HG02678 (cell line): ENCODE results near the gene ARID1B.

ENCODE experiments used
- ATAC-seq: cut with Tn5 transposase; IDR thresholded peaks from one replicate; pipeline ENCODE4 v1.9.1; 2021; ENCODE audit warnings: mild to moderate bottlenecking, moderate library complexity; ENCODE audit not compliant: unreplicated experiment

The ARID1B gene

GRCh38 chr6:156790711-156791319, 13.6 kb downstream of the ARID1B start:
- ATAC-seq, result no peak

GRCh38 chr6:156791320-156791850, 14.2 kb downstream of the ARID1B start:
- ATAC-seq, result peak; percentile 63

DNA sequence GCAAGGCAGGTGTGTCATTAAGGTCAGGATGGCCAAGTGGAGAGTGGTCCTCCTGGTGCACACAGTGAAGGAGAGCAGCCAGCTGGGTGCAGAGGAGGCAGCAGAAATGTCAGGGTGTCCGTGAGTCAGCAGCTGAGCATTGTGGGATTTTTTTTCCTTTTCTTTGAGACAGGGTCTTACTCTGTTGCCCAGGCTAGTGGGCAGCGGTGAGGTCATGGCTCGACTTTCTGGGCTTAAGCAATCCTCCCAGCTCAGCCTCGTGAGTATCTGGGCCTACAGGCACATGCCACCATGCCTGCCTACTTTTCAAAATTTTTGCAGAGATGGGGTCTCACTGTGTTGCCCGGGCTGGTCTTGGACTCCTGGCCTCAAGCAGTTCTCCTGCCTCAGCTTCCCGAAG, 16.0 kb downstream of the ARID1B start:
- no peak for ATAC-seq

DNA sequence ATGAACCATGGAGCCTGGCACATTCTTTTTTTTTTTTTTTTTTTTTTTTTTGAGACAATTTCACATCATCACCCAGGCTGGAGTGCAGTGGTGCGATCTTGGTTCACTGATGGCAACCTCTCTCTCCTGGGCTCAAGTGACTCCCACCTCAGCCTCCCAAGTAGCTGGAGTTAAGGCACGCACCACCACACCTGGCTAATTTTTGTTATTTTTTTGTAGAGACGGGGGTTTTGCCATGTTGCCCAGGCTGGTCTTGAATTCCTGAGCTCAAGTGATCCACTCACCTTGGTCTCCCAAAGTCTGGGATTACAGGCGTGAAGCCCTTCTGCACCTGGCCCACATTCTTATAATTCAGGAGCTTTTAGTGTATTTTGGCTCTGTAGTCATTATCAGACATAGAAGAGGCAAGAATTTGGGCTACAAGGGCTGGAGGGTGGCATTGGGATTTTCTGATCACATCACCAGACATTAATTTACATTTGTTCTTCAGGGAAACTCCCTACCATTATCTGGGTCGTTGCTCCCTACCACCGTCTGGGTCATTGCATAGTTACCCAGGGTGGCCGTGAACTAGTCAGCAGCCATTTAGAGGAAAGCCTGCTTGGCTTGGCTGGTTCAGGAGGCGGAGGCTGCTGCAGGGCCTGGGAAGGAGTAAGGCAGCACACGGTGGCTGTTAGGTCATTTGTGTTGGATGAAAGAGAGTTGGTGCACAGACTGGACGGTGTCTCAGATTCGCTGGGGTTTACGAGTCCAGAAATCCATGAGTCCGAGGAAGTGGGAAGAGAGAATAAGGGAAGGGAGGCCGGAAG, 17.6 kb downstream of the ARID1B start:
- peak; percentile 47 for ATAC-seq

GRCh38 chr6:156795825-156796224, 18.6 kb downstream of the ARID1B start:
- no peak for ATAC-seq

GRCh38 chr6:156796627-156797026, 19.4 kb downstream of the ARID1B start:
- no peak for ATAC-seq

DNA sequence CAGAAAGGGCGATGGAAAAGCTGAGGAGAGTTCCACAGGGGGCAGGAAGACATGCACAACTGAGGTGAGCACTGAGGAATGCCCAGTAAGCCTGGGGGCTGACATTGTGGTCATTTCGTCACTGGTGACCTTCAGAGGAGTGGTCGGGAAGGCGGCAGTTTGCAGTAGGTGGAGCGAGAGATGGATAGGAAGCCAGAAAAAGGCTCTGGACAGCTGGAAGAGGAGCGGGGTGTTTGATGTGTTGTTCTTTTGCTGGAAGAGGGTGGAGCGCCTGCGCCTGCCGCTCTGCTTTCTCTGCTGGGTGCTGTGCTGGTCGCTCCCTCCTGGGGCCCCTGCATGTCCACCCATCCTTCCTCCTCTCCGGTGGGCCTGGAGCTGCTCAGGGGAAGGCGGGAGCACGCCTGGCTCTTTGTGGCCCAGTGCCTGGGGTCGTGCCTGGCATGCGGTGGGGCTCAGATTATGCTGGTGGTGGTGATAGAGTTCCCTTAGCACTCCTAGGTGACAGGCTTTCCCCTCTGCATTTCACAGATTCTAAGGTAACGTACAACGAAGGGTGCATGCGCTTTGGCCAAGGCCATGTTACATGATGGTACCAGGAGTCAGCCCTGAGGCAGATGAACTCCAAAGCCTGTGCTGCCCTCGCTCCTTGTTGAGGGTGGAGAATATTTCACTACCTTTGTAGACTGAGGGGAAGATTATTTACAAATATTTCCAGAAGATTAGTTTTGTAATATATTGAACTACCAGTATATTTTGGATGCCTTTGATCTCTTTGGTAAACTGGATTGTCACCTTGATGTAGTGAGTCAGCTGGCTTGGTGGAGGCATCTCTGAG, 20.9 kb downstream of the ARID1B start:
- ATAC-seq, result no peak

GRCh38 chr6:156801712-156802111, 24.5 kb downstream of the ARID1B start:
- ATAC-seq, result no peak

DNA sequence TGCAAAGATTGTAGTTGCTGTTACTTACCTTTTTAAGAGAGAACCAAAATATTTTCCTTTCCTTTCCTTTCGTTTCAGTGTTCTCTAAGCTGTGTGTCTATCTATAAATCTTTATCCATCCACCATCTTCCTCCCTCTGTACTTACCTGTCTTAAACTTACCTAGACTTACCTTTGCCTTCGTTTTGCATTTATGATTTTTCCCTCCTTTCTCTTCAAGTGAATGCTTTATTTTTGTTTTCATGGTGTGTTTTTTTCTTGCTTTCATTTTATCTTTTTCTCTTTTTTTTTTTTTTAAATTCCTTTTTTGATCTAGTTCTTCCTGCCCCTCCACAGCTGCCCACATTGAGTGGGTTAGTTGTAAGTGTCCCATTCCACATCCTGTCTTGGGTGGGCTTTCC, 26.2 kb downstream of the ARID1B start:
- no peak for ATAC-seq

DNA sequence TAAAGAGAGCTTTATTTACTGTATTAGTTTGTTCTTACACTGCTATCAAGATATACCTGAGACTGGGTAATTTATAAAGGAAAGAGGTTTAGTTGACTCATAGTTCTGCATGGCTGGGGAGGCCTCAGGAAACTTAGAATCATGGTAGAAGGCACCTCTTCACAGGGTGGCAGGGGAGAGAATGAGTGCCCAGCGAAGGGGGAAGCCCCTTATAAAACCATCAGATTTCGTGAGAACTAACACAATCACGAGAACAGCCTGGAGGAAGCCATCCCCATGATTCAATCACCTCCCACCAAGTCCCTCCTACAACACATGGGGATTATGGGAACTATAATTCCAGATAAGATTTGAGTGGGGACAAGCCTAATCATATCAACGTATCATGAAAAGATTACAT, 27.2 kb downstream of the ARID1B start:
- no peak for ATAC-seq

DNA sequence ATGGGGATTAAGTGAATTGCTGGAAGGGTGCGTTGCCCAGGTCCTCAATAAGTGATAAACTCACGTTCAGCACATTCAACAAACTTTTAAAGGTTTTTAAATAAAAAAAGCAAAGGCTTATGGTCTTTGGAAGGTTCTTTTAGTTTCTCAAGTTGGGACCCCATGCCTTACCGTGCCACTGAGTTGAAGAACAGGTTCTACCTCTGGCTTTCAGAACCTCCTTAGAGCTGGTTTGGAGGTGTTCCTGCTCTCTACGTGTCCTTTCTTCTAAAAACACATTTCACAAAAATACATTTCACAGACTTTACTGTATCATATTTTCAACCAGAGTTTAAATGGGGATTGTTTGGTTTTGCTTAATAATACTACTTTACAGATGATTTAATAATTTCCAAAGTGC, 29.0 kb downstream of the ARID1B start:
- no peak for ATAC-seq

DNA sequence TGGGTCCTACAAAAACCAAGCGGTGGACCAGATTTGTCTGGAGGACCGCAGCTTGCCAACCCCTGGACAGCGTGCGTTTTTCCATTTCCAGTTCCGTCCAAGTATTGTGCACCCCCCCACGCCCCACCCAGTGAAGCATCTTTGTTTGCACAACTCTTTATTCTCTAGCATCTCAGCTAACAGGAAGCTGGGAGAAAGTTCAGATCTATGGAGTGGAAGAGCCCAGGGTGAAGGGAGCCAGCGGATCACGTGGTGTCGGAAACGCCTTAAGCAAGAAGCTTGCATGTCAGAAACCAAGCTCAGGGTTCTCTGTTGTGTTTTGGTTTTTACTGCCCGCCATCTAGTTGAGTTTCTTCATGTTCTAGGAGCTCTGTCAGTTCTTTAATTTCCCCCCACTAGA, 29.9 kb downstream of the ARID1B start:
- no peak for ATAC-seq

GRCh38 chr6:156807795-156808194, 30.6 kb downstream of the ARID1B start:
- ATAC-seq, result no peak

DNA sequence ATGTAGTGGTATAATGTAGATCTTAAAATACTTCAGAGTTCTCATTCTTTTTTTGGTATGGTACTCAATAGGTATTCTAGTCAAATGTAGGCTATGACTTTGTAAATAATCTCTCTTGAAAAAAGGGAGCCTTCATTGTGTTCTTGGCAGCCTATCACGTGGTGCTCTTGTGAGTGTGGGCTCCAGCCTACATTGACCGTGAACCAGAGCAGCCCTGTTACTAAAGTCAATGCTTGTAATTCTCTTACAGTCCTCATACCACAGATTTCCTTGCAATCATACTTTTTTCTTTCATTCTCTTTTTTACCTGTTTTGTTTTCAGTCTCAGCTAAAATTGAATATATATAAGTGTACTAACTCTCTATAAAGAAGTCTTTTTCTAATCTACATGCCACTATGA, 31.1 kb downstream of the ARID1B start:
- ATAC-seq, result no peak

GRCh38 chr6:156809034-156809433, 31.9 kb downstream of the ARID1B start:
- ATAC-seq, result peak; percentile 92

DNA sequence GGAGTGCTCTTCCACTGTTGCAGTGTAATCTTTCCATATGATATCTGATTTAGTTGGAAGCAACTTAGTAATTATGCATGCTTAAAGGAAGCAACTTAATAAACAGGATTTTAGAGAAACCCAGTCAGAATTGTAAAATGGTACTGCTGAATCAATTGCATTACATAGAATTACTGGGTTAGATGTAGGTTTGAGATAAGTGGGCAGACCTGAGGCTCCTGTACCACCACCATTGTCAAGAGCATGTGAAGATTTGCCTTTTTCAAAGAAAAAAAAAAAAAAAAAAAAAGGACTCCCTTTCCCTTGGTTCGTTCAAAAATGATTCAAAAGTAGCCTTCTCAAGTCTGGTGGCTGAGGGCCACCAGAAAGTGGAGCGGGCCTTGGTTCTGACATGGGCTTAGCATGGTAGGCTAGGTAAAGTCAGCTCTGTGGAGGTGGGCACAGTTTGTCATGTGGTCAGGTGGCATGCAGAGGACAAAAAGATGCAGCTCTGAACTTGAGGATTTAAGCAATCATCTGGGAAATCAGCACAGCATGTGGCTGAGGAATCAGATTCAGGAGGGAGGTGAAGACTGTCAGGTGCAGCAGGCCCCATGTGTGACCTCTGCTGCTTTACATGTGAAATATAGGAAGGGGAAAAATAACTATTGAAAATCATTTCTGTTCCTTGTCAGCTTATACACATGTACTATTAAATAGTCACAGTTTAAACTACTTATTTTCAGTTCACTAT, 32.4 kb downstream of the ARID1B start:
- ATAC-seq, result no peak

DNA sequence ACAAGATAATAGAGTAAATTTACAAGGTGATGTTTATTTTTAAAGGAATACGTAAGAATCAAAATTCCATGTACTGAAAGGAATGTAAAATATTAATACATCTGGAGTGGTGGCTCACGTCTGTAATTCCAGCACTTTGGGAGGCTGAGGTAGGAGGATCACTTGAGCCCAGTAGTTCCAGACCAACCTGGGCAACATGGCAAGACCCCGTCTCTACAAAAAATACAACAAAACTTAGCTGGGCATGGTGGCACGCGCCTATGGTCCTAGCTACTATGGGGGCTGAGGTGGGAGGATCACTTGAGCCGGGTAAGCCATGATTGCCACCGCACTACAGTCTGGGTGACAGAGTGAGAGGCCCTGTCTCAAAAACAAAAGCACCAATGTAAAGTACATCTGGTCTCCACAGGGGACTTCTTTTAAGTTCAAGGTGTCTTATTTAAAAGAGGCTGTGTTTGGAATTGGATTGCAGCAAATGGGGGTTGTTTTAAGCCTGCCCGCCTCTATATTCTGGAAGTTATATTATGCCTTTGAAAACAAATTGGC, 36.9 kb downstream of the ARID1B start:
- no peak for ATAC-seq

DNA sequence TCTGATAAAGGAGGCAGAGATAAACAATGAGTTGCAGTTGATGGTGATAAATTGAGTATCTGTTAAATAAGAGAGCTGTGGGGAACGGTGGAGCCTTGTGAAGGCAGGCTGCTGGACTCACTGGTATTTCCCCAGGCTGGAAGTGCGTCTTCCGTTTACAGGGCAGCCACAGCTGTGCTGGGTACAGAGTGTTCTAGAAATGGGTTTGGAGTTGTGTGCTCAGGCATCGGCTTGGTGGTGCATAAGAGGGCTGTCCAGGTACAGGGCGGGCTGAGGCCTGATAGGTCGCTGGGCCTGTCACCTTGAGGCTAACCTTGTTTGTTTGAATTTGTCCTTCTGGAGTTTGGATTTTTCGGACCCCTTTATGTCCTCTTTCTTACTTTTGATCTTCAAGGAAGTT, 39.3 kb downstream of the ARID1B start:
- ATAC-seq, result no peak

DNA sequence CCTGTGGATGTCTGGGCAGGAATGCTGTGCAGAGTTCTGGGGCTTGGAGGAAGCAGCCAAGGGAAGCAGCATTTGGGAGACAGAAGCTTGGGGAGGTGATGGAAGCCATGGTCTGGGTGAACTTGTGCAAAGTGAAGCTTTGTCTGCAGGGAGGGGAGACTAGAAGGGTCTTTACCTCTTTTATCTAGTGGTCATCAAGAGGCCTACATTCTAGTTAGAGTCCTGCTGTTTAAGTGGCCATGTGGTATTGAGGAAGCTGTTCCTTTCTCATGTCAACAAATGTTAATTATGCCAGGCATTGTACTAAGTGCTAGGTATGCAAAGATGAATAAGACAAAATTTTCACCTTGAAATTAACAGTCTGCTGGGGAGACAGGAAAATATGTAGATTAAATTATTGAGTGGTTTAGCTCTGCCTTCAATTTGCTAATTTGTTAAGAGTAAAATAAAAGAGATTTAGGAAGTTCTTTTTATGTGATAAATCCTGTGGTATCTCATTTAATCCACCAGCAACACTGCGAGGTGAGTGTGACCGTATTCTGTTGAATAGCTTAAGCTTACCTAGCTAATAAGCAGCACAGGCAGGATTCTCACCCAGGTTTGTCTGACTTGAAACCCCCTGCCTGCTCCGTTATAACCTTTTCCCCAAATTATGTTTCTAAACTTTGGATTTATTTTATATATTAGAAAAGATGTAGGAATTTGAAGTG, 43.1 kb downstream of the ARID1B start:
- ATAC-seq, result no peak

DNA sequence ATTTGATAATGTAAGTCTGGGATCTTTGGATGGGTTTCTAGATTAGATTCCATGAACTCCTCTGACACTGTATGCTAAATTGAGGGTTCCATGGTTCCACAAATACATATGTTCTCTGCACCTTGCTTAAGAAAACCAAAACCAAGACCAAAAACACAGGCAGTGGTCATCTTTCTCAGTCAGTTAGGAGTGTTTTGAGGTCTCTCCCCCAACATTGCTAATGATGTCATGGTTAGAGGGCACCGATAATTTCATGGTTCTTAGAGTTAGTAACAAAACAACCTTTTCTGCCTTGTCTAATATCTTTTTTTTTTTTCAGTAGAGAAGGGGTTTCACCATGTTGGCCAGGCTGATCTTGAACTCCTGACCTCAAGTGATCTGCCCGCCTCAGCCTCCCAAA, 44.5 kb downstream of the ARID1B start:
- peak; percentile 51 for ATAC-seq
